OCI-LY7 (cell line): Measurements from ENCODE around the gene SLC12A9. TPM values are rescaled to one million over a fixed set of nuclear protein-coding genes. Genes with fewer than 3 reads are reported as not detected.

ENCODE experiments used
- BruUV-seq: library from RNA; stranded (reverse); fragments of 400-500 nt; replicated peaks from 2 replicates; lab custom pipeline; 2021; lab: Mats Ljungman, UMichigan
- CTCF ChIA-PET: fragments of 300-600 bp; sonication (Branson Sonifier 250); formaldehyde crosslinking; loops from one replicate; lab custom pipeline; 2022; ENCODE audit warnings: antibody characterized with exemption; ENCODE audit not compliant: unreplicated experiment; lab: Charles Lee
- POLR2A ChIA-PET: fragments of 300-600 bp; sonication (Branson Sonifier 250); formaldehyde crosslinking; loops from one replicate; lab custom pipeline; 2022; ENCODE audit warnings: antibody characterized with exemption; lab: Charles Lee
- DNase-seq: peaks from one replicate; pipeline ENCODE4 v3.0.0-alpha.2; 2015; ENCODE audit warnings: low spot score
- H2AFZ ChIP-seq: fragments of 200-600 bp; sonication (generic), shearing (Covaris generic); 2 replicates; pipeline ENCODE4 v1.6.1; 2014; ENCODE audit warnings: mild to moderate bottlenecking, antibody characterized with exemption, low read length, moderate library complexity
- H3K27ac ChIP-seq: fragments of 200-600 bp; sonication (generic); 2 replicates; pipeline ENCODE4 v1.5.1; 2014; ENCODE audit warnings: mixed run types, low read depth, mild to moderate bottlenecking, moderate library complexity, low read length, inconsistent platforms; ENCODE audit not compliant: poor library complexity, severe bottlenecking
- H3K36me3 ChIP-seq: fragments of 200-600 bp; sonication (generic); 2 replicates; pipeline ENCODE4 v1.6.1; 2014; ENCODE audit warnings: mild to moderate bottlenecking, antibody characterized with exemption, low read length, moderate library complexity, mixed read lengths; ENCODE audit not compliant: insufficient read depth
- H3K4me1 ChIP-seq: fragments of 200-600 bp; sonication (generic); 2 replicates; pipeline ENCODE4 v1.5.1; 2014; ENCODE audit warnings: mild to moderate bottlenecking, low read length; ENCODE audit not compliant: insufficient read depth, poor library complexity, severe bottlenecking
- H3K4me2 ChIP-seq: fragments of 200-600 bp; sonication (generic); 2 replicates; pipeline ENCODE4 v1.6.1; 2014; ENCODE audit warnings: mild to moderate bottlenecking, low read length
- H3K4me3 ChIP-seq: fragments of 200-600 bp; sonication (generic); 2 replicates; pipeline ENCODE4 v1.5.1; 2014; ENCODE audit warnings: mild to moderate bottlenecking, low read depth, low read length; ENCODE audit not compliant: poor library complexity, severe bottlenecking
- H3K79me2 ChIP-seq: fragments of 200-600 bp; sonication (generic); 2 replicates; pipeline ENCODE4 v1.6.1; 2016; ENCODE audit warnings: low read depth, mild to moderate bottlenecking, low read length, moderate library complexity, mixed read lengths; ENCODE audit not compliant: insufficient read depth
- H3K9me2 ChIP-seq: fragments of 200-600 bp; sonication (generic); 2 replicates; pipeline ENCODE4 v1.6.1; 2016; ENCODE audit warnings: mild to moderate bottlenecking, low read length, mixed read lengths; ENCODE audit not compliant: insufficient read depth
- H3K9me3 ChIP-seq: fragments of 200-600 bp; sonication (generic); 2 replicates; pipeline ENCODE4 v1.6.1; 2014; ENCODE audit warnings: mild to moderate bottlenecking, mixed run types, low read length, mixed read lengths
- H4K20me1 ChIP-seq: fragments of 200-600 bp; sonication (generic); 2 replicates; pipeline ENCODE4 v1.6.1; 2014; ENCODE audit warnings: mild to moderate bottlenecking, antibody characterized with exemption, low read length, moderate library complexity, mixed read lengths; ENCODE audit not compliant: insufficient read depth
- EZH2phosphoT487 ChIP-seq: fragments of 200-600 bp; sonication (generic); IDR thresholded peaks from 2 replicates; pipeline ENCODE4 v1.6.1; 2018; ENCODE audit warnings: low read depth, borderline replicate concordance, mild to moderate bottlenecking, mixed run types, antibody characterized with exemption, low read length, moderate library complexity, mixed read lengths
- intact Hi-C: fragments of 100-400 bp; cut with micrococcal nuclease; formaldehyde crosslinking; loops from one replicate; pipeline ENCODE4 v1.10.0; 2022; ENCODE audit not compliant: unreplicated experiment
- total RNA-seq, 2 experiments: library from RNA; depleted of rRNA in 1 of 2; stranded (reverse); fragments of >200 nt in 1 of 2; shearing (Covaris generic) in 1 of 2; gene quantifications; 2 replicates each; pipeline ENCODE4 v1.2.3, GENCODE V29; 2014 to 2022
- TF ChIP-seq, protein P1 (sequence below): fragments of 200-600 bp; sonication (generic); conservative IDR thresholded peaks from 2 replicates; pipeline ENCODE4 v1.5.1; 2014; ENCODE audit warnings: mild to moderate bottlenecking, antibody characterized with exemption, low read length, moderate library complexity, mixed read lengths

Gene SLC12A9
- total RNA-seq, 2 experiments from 2014 or later, result 15.7 to 25.6 TPM

DNA sequence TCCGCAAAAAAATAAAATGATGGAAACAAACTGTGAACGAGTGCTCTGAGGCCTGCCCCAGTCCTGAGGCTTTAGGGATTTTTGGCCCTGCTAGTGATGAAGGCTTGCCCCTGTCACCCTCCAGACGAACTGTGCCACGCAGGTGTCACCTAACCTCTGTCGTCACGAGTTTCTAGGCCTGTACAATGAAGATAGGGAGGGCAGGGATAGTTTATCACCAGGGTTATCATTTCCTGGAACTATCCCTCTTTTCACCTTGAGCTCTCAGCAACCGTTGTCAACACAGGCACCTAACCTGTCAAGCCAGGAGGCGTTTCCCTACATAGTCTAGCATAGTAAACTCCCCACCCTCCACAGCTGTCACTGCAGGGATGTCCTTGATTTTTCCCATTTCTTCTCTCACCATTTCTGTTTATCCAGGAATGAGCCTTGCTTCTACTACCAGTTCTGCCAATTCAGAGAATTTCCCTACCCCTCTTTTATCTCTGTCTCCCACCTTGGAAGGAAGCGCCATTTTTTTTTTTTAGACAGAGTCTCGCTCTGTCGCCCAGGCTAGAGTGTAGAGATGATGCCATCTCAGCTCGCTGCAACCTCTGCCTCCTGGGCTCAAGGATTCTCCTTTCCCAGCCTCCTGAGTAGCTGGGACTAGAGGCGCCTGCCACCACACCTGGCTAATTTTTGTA is 45.4 kb downstream of the SLC12A9 start:
- ChIA-PET POLR2A (no interaction called here), CTCF (interaction anchor here (1.1 kb wide), 1 partner anchor 160 kb away, joined by 3 read pairs; no protein-coding TSS in a partner anchor)
- no peak for TF ChIP-seq EZH2phosphoT487
- TF ChIP-seq, protein P1, sequence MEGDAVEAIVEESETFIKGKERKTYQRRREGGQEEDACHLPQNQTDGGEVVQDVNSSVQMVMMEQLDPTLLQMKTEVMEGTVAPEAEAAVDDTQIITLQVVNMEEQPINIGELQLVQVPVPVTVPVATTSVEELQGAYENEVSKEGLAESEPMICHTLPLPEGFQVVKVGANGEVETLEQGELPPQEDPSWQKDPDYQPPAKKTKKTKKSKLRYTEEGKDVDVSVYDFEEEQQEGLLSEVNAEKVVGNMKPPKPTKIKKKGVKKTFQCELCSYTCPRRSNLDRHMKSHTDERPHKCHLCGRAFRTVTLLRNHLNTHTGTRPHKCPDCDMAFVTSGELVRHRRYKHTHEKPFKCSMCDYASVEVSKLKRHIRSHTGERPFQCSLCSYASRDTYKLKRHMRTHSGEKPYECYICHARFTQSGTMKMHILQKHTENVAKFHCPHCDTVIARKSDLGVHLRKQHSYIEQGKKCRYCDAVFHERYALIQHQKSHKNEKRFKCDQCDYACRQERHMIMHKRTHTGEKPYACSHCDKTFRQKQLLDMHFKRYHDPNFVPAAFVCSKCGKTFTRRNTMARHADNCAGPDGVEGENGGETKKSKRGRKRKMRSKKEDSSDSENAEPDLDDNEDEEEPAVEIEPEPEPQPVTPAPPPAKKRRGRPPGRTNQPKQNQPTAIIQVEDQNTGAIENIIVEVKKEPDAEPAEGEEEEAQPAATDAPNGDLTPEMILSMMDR, result no peak
- H4K20me1 ChIP-seq, result no peaks in the 10 kb centered on the region
- DNase-seq, result no peak
- H3K4me2 ChIP-seq, result no peak overlapping the region
- H2AFZ ChIP-seq, result no peak overlapping the region
- intact Hi-C loops, result loop anchor here (1.0 to 5.0 kb wide), 2 partner anchors 161 to 179 kb away; no protein-coding TSS in a partner anchor
- H3K4me3 ChIP-seq, result no peak overlapping the region
- H3K27ac ChIP-seq, result no peak overlapping the region
- no TSS peak for BruUV-seq
- H3K79me2 ChIP-seq, result no peaks in the 10 kb centered on the region
- H3K9me3 ChIP-seq, result no peaks in the 10 kb centered on the region
- no peaks in the 10 kb centered on the region for H3K36me3 ChIP-seq
- no peaks in the 10 kb centered on the region for H3K9me2 ChIP-seq
- H3K4me1 ChIP-seq, result peaks cover 6% of the 10 kb centered on the region

DNA sequence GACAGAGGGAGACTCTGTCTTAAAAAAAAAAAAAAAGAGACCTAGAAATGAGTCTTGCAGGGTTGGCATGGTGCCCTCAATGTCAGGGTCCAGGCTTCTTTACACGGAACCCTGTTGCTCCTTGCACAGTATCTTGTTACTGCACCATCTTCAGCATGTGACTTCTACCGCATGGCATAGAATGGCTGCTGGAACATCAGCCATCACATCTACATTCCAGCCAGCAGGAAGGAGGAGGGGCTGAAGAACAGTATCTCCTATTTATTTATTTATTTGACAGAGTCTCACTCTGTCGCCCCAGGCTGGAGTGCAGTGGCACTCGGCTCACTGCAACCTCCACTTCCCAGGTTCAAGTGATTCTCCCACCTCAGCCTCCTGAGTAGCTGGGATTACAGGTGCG is 46.9 kb downstream of the SLC12A9 start:
- BruUV-seq, result no TSS peak
- no peaks in the 10 kb centered on the region for H3K9me2 ChIP-seq
- ChIA-PET POLR2A (no interaction called here), CTCF (no interaction called here)
- H2AFZ ChIP-seq, result no peak overlapping the region
- H3K27ac ChIP-seq, result no peak overlapping the region
- no peaks in the 10 kb centered on the region for H4K20me1 ChIP-seq
- H3K4me1 ChIP-seq, result peaks cover 6% of the 10 kb centered on the region
- intact Hi-C loops, result loop anchor here (5.0 kb wide), 1 partner anchor 178 kb away; no protein-coding TSS in a partner anchor
- H3K79me2 ChIP-seq, result no peaks in the 10 kb centered on the region
- H3K9me3 ChIP-seq, result no peaks in the 10 kb centered on the region
- TF ChIP-seq, protein P1, result no peak
- no peak for TF ChIP-seq EZH2phosphoT487
- no peak for DNase-seq
- H3K4me3 ChIP-seq, result no peak overlapping the region
- no peaks in the 10 kb centered on the region for H3K36me3 ChIP-seq
- no peak overlapping the region for H3K4me2 ChIP-seq

DNA sequence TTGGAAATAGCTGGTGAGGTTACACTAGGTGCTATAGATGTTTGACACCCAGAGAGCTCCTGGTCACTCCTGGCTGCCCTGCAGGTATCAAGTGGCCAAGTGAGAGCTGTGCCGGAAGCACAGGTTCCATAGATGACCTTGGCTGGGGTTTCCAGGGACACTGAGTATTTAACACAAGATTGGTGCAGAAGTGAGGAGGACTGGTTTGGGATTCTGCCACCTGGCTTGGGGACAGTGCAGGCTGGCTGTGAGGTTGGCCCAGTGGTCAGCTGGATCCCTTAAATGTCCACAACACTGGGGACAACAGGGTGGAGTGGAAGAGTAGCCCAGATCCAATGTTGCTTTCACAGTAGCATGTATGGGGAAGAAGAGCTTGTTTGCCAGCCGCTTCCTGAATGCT is 48.5 kb downstream of the SLC12A9 start:
- no peaks in the 10 kb centered on the region for H3K4me1 ChIP-seq
- no peak overlapping the region for H3K4me3 ChIP-seq
- H4K20me1 ChIP-seq, result no peaks in the 10 kb centered on the region
- ChIA-PET POLR2A (interaction anchor here (0.7 to 1.1 kb wide), 3 partner anchors 11 to 174 kb away, joined by 3 read pairs; partner anchors contain the start of gene UFSP1), CTCF (no interaction called here)
- BruUV-seq, result no TSS peak
- H3K9me3 ChIP-seq, result no peaks in the 10 kb centered on the region
- no peaks in the 10 kb centered on the region for H3K9me2 ChIP-seq
- H3K79me2 ChIP-seq, result no peaks in the 10 kb centered on the region
- TF ChIP-seq EZH2phosphoT487, result no peak
- TF ChIP-seq, protein P1, result no peak
- no peak for DNase-seq
- H3K36me3 ChIP-seq, result no peaks in the 10 kb centered on the region
- H3K4me2 ChIP-seq, result no peak overlapping the region
- no peak overlapping the region for H2AFZ ChIP-seq
- intact Hi-C loops, result no loop called here
- no peak overlapping the region for H3K27ac ChIP-seq
